ENCODE data around the gene ADGRG1.

Gene ADGRG1

GRCh38 chr16:57694725-57695679, 66.6 kb downstream of the ADGRG1 start, which contains the start of gene DRC7:
DRC7 (plus strand) TSS chr16:57694806; CDS start chr16:57697950, 3,144 bp downstream.
- in situ Hi-C loops (cut with HindIII; ENCODE audit: low sequenced_read_pairs), result no loop called here

GRCh38 chr16:57695680-57696069, 67.2 kb downstream of the ADGRG1 start:
- in situ Hi-C loops (cut with HindIII; ENCODE audit: low sequenced_read_pairs), result no loop called here

- in situ Hi-C loops (cut with HindIII; ENCODE audit: low sequenced_read_pairs), result no loop called here
These were observed 67.8 kb downstream of the ADGRG1 start for GRCh38 chr16:57696240-57696639.

GRCh38 chr16:57697896-57698537, 69.6 kb downstream of the ADGRG1 start:
- in situ Hi-C loops (cut with HindIII; ENCODE audit: low sequenced_read_pairs), result no loop called here

- in situ Hi-C loops (cut with HindIII; ENCODE audit: low sequenced_read_pairs), result no loop called here
These were observed 70.5 kb downstream of the ADGRG1 start for GRCh38 chr16:57698812-57699405.

- in situ Hi-C loops (cut with HindIII; ENCODE audit: low sequenced_read_pairs), result no loop called here
These were observed 71.1 kb downstream of the ADGRG1 start for GRCh38 chr16:57699481-57699880.

GRCh38 chr16:57699899-57700298, 71.5 kb downstream of the ADGRG1 start:
- in situ Hi-C loops (cut with HindIII; ENCODE audit: low sequenced_read_pairs), result loop anchor here (5.0 kb wide), 1 partner anchor 57 kb away; no protein-coding TSS in a partner anchor

- in situ Hi-C loops (cut with HindIII; ENCODE audit: low sequenced_read_pairs), result loop anchor here (5.0 kb wide), 1 partner anchor 56 kb away; no protein-coding TSS in a partner anchor
These were observed 72.5 kb downstream of the ADGRG1 start for GRCh38 chr16:57700781-57701551.

GRCh38 chr16:57701759-57702371, 73.4 kb downstream of the ADGRG1 start:
- in situ Hi-C loops (cut with HindIII; ENCODE audit: low sequenced_read_pairs), result loop anchor here (5.0 kb wide), 1 partner anchor 55 kb away; no protein-coding TSS in a partner anchor

- in situ Hi-C loops (cut with HindIII; ENCODE audit: low sequenced_read_pairs), result loop anchor here (5.0 kb wide), 1 partner anchor 54 kb away; no protein-coding TSS in a partner anchor
These were observed 75.1 kb downstream of the ADGRG1 start for GRCh38 chr16:57703416-57704010.

GRCh38 chr16:57704011-57704904, 75.8 kb downstream of the ADGRG1 start:
- in situ Hi-C loops (cut with HindIII; ENCODE audit: low sequenced_read_pairs), result loop anchor here (5.0 kb wide), 1 partner anchor 53 kb away; no protein-coding TSS in a partner anchor

- in situ Hi-C loops (cut with HindIII; ENCODE audit: low sequenced_read_pairs), result loop anchor here (5.0 kb wide), 1 partner anchor 52 kb away; no protein-coding TSS in a partner anchor
These were observed 76.7 kb downstream of the ADGRG1 start for GRCh38 chr16:57704905-57705852.

- in situ Hi-C loops (cut with HindIII; ENCODE audit: low sequenced_read_pairs), result no loop called here
These were observed 78.3 kb downstream of the ADGRG1 start for GRCh38 chr16:57706717-57707116.

GRCh38 chr16:57707331-57707730, 78.9 kb downstream of the ADGRG1 start:
- in situ Hi-C loops (cut with HindIII; ENCODE audit: low sequenced_read_pairs), result no loop called here

- in situ Hi-C loops (cut with HindIII; ENCODE audit: low sequenced_read_pairs), result no loop called here
These were observed 79.7 kb downstream of the ADGRG1 start for GRCh38 chr16:57708168-57708567.

GRCh38 chr16:57709663-57710062, 81.2 kb downstream of the ADGRG1 start:
- in situ Hi-C loops (cut with HindIII; ENCODE audit: low sequenced_read_pairs), result no loop called here

- in situ Hi-C loops (cut with HindIII; ENCODE audit: low sequenced_read_pairs), result no loop called here
These were observed 82.9 kb downstream of the ADGRG1 start for GRCh38 chr16:57711346-57711745.
